Heart left ventricle (tissue), 13 donors: ENCODE data around the gene CDH2.

ENCODE experiments used
- CTCF ChIP-seq, 12 donors: fragments of 200-600 bp; sonication (generic) in 4 of 12; IDR thresholded peaks; one replicate each; pipeline versions ENCODE4 v1.5.0 to v1.8.0; 2018 to 2022; ENCODE audit warnings: antibody characterized with exemption in 12 of 12, mild to moderate bottlenecking in 5 of 12
- POLR2A ChIP-seq, 2 donors: fragments of 450-650 bp; IDR thresholded peaks; one replicate each; pipeline ENCODE4 v1.6.1; 2017; ENCODE audit warnings: antibody characterized with exemption in 2 of 2, mild to moderate bottlenecking in 2 of 2, moderate library complexity in 2 of 2
- donor health status: ischemic (EF 13 %, LVEDD 7.1; RV severe dilation, severe dysfunction).
- donor health status: DM: no; HTN: yes; CAD: no.
- donor health status: DM: no; HTN: no; CAD: no.
- donor health status: ischemic (EF 25% LVEDD 6.9; RV normal size, moderate dysfunction).
- donor health status: ischemic (EF 25% LVEDD 5.7; RV mildly dilated, moderate dysfunction).
- donor health status: ischemic (EF 35%, LVEDD 5.7; RV mildly dilated, moderate dysfunction).
- donor health status: nonischemic (EF 11% LVEDD 7.7; RV severe dilation, severe dysfunction).
- donor health status: DM: yes; HTN: yes; CAD: no.
- donor health status: PGD.
- donor health status: ischemic (EF 29% LVEDD 5.4; RV normal size, mild dysfunction).
- donor health status: nonischemic (EF 23%, LVEDD 6.1; RV moderate dilation, normal function).

GRCh38 chr18:28136071-28136470 lies 40.9 kb downstream of the CDH2 start:
- TF ChIP-seq CTCF (IDR thresholded peaks at IDR 0.05) (no peak), POLR2A (IDR thresholded peaks at IDR 0.05) (no peak)
